CD1c-positive myeloid dendritic cell (primary cell): ENCODE results near the gene ITPR3.

ENCODE experiments used
- DNase-seq: peaks from one replicate; pipeline ENCODE4 v3.0.0-alpha.2; 2016; ENCODE audit errors: extremely low spot score

Gene ITPR3

GRCh38 chr6:33686981-33687975, 66.2 kb downstream of the ITPR3 start:
- DNase-seq: no peak

GRCh38 chr6:33688006-33688405, 66.9 kb downstream of the ITPR3 start:
- DNase-seq: no peak

- no peak for DNase-seq
These were observed 67.5 kb downstream of the ITPR3 start for GRCh38 chr6:33688451-33689147.

- DNase-seq: no peak
These were observed 68.0 kb downstream of the ITPR3 start for GRCh38 chr6:33689148-33689494.

- no peak for DNase-seq
These were observed 68.8 kb downstream of the ITPR3 start for GRCh38 chr6:33689879-33690278.

- DNase-seq: no peak
These were observed 69.6 kb downstream of the ITPR3 start for GRCh38 chr6:33690766-33691165.

- DNase-seq: no peak
These were observed 70.4 kb downstream of the ITPR3 start for GRCh38 chr6:33691456-33692077.

- no peak for DNase-seq
These were observed 71.1 kb downstream of the ITPR3 start for GRCh38 chr6:33692078-33692759.

GRCh38 chr6:33692760-33693158, 71.6 kb downstream of the ITPR3 start:
- DNase-seq: peak; percentile 33

GRCh38 chr6:33693186-33694105, 72.3 kb downstream of the ITPR3 start:
- no peak for DNase-seq

- no peak for DNase-seq
These were observed 73.3 kb downstream of the ITPR3 start for GRCh38 chr6:33694401-33694931.

- no peak for DNase-seq
These were observed 73.9 kb downstream of the ITPR3 start for GRCh38 chr6:33694977-33695376.

- no peak for DNase-seq
These were observed 74.3 kb downstream of the ITPR3 start for GRCh38 chr6:33695451-33695887.

GRCh38 chr6:33696076-33696475, 75.0 kb downstream of the ITPR3 start:
- DNase-seq: no peak

GRCh38 chr6:33696548-33697518, 75.7 kb downstream of the ITPR3 start:
- DNase-seq: no peak

- DNase-seq: no peak
These were observed 76.7 kb downstream of the ITPR3 start for GRCh38 chr6:33697845-33698244.

- no peak for DNase-seq
These were observed 77.4 kb downstream of the ITPR3 start for GRCh38 chr6:33698494-33698893.

GRCh38 chr6:33699131-33699530, 78.0 kb downstream of the ITPR3 start:
- no peak for DNase-seq

- no peak for DNase-seq
These were observed 78.6 kb downstream of the ITPR3 start for GRCh38 chr6:33699739-33700138.
